Panc1 (cell line): Measurements from ENCODE around the gene ZBTB7A. TPM values are rescaled to one million over a fixed set of nuclear protein-coding genes. Genes with fewer than 3 reads are reported as not detected.
A peak's percentile ranks its signal among the peaks of the same experiment; 100 is the strongest.

Experiments used
- ATAC-seq: fragments of 200-7000 bp; cut with Tn5 transposase; 2 replicates; pipeline ENCODE4 v1.9.1; 2020; ENCODE audit warnings: mild to moderate bottlenecking, moderate library complexity
- BruUV-seq: library from RNA; stranded (reverse); fragments of 400-500 nt; replicated peaks from 2 replicates; lab custom pipeline; 2021; lab: Mats Ljungman, UMichigan
- CTCF ChIA-PET: fragments of 300-600 bp; sonication (Branson Sonifier 250); formaldehyde crosslinking; loops from one replicate; lab custom pipeline; 2022; ENCODE audit warnings: antibody characterized with exemption; lab: Charles Lee
- POLR2A ChIA-PET: fragments of 300-600 bp; sonication (Branson Sonifier 250); formaldehyde crosslinking; loops from one replicate; lab custom pipeline; 2022; ENCODE audit warnings: antibody characterized with exemption; lab: Charles Lee
- DNase-seq: peaks from one replicate; pipeline ENCODE4 v3.0.0-alpha.2; 2010; ENCODE audit warnings: low read depth, low spot score
- H3K27ac ChIP-seq: 2 replicates; pipeline ENCODE4 v1.5.1; 2011; ENCODE audit warnings: mild to moderate bottlenecking, low read length, inconsistent platforms
- H3K27me3 ChIP-seq: fragments of 200-500 bp; sonication (Bioruptor generic); 2 replicates; pipeline ENCODE4 v1.6.0; 2014; ENCODE audit warnings: low read length, inconsistent platforms; ENCODE audit not compliant: control insufficient read depth, insufficient read depth
- H3K36me3 ChIP-seq: fragments of 200-500 bp; sonication (Bioruptor generic); 2 replicates; pipeline ENCODE4 v1.5.1; 2014; ENCODE audit warnings: inconsistent platforms, mild to moderate bottlenecking, low read length, moderate library complexity; ENCODE audit not compliant: control insufficient read depth, insufficient read depth
- H3K4me1 ChIP-seq: 2 replicates; pipeline ENCODE4 v1.5.1; 2011; ENCODE audit warnings: inconsistent platforms, mild to moderate bottlenecking, low read length, moderate library complexity; ENCODE audit not compliant: control insufficient read depth, insufficient read depth
- H3K4me3 ChIP-seq, 2 experiments: 2 replicates each; pipeline ENCODE4 v1.5.1; 2011 to 2012; ENCODE audit warnings: low read depth in 2 of 2, low read length in 2 of 2, mild to moderate bottlenecking in 2 of 2, inconsistent platforms in 1 of 2, moderate library complexity in 1 of 2
- H3K9me3 ChIP-seq: fragments of 200-500 bp; sonication (Bioruptor generic); 2 replicates; pipeline ENCODE4 v1.5.1; 2014; ENCODE audit warnings: low read depth, mild to moderate bottlenecking, inconsistent platforms, low read length, moderate library complexity; ENCODE audit not compliant: control insufficient read depth, insufficient read depth
- CTCF ChIP-seq: fragments of 450-650 bp; IDR thresholded peaks from 2 replicates; pipeline ENCODE4 v1.5.1; 2017; ENCODE audit warnings: mild to moderate bottlenecking
- POLR2AphosphoS5 ChIP-seq: IDR thresholded peaks from 2 replicates; pipeline ENCODE4 v1.6.1; 2012; ENCODE audit warnings: mild to moderate bottlenecking, low read depth, low read length, moderate library complexity
- REST ChIP-seq, 2 experiments: IDR thresholded peaks; 2 replicates each; pipeline ENCODE4 v1.6.1; 2011 to 2012; ENCODE audit warnings: low read depth in 2 of 2, control low read depth in 1 of 2, low read length in 1 of 2, mild to moderate bottlenecking in 1 of 2, moderate library complexity in 1 of 2; ENCODE audit not compliant: insufficient read depth in 1 of 2
- SIN3A ChIP-seq: IDR thresholded peaks from 2 replicates; pipeline ENCODE4 v1.6.1; 2012; ENCODE audit warnings: low read depth, mild to moderate bottlenecking, low read length, moderate library complexity, borderline replicate concordance; ENCODE audit not compliant: insufficient read depth
- TCF7L2 ChIP-seq: IDR thresholded peaks from 2 replicates; pipeline ENCODE4 v1.6.1; 2011; ENCODE audit warnings: mild to moderate bottlenecking, low read depth, low read length, inconsistent platforms
- in situ Hi-C: cut with HindIII; loops from 2 replicates; pipeline ENCODE4 v1.10.0; 2016; ENCODE audit warnings: low sequenced_read_pairs, low pct_unique_long_range_greater_than_20kb
- intact Hi-C: fragments of 100-400 bp; cut with micrococcal nuclease; formaldehyde crosslinking; loops from one replicate; pipeline ENCODE4 v1.10.0; 2022; ENCODE audit not compliant: unreplicated experiment
- total RNA-seq: library from RNA; stranded (reverse); gene quantifications from one replicate; pipeline ENCODE4 v1.2.1, GENCODE V29; 2021; ENCODE audit not compliant: unreplicated experiment

The ZBTB7A gene
- total RNA-seq, 1 experiment from 2014 or later = 48.0 TPM

GRCh38 chr19:4080473-4080872 is 13.8 kb upstream of the ZBTB7A start:
- no TSS peak for BruUV-seq
- Histone ChIP-seq H3K4me3 (no peak overlapping the region), H3K27me3 (no peaks in the 10 kb centered on the region), H3K4me1 (peaks cover 4% of the 10 kb centered on the region), H3K9me3 (no peaks in the 10 kb centered on the region), H3K36me3 (no peaks in the 10 kb centered on the region), H3K27ac (no peak overlapping the region)
- POLR2A ChIA-PET = no interaction called here
- in situ Hi-C loops = no loop called here
- no peak for DNase-seq
- ATAC-seq = no peak
- CTCF ChIA-PET = no interaction called here
- intact Hi-C loops = no loop called here
- no peak for TF ChIP-seq REST (IDR thresholded peaks at IDR 0.05; ENCODE audit: insufficient read depth in 1 of 2, low read depth in 2 of 2, low read length in 1 of 2)
- TF ChIP-seq SIN3A = no peak
- no peak for TF ChIP-seq POLR2AphosphoS5
- TF ChIP-seq TCF7L2 = no peak
- TF ChIP-seq CTCF = no peak

- Histone ChIP-seq H3K4me1 (peaks cover 4% of the 10 kb centered on the region), H3K9me3 (no peaks in the 10 kb centered on the region), H3K27me3 (no peaks in the 10 kb centered on the region), H3K36me3 (no peaks in the 10 kb centered on the region), H3K4me3 (peak overlapping the region; percentile 26 to 44), H3K27ac (peak overlapping the region; percentile 68)
- ChIA-PET POLR2A (interaction anchor here (0.6 kb wide), 1 partner anchor 11 kb away, joined by 4 read pairs; the partner anchor contains the start of gene ZBTB7A), CTCF (no interaction called here)
- intact Hi-C loops (no loop called here), in situ Hi-C loops (no loop called here)
- TF ChIP-seq POLR2AphosphoS5 (no peak), TCF7L2 (no peak), SIN3A (no peak), REST (IDR thresholded peaks at IDR 0.05; ENCODE audit: insufficient read depth in 1 of 2, low read depth in 2 of 2, low read length in 1 of 2) (no peak), CTCF (no peak)
- DNase-seq = no peak
- no TSS peak for BruUV-seq
- ATAC-seq = peak; percentile 70
Observed at GRCh38 chr19:4077800-4078684, 11.3 kb upstream of the ZBTB7A start.
